Measurements from ENCODE around the gene ANKHD1.

DNA sequence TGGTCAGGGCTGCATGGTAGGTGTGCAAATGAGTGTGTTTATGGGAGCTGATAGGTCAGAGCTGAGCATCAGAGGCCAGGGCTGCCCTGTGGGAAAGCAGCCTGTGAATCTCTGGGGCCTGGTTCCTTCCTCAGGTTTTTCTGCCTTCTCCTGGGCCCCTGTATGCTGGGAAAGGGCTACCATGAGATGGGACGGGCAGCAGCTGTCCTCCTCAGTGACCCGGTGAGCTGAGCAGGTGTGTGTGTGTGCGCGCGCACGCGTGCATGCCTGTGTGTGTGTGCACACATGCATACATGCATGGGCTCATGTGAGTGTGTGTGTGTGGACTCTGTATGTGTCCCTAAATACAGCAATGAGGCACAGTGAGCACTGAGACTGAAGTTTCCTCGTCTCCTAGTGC, 39.3 kb upstream of the ANKHD1 start:
- TF ChIP-seq, protein P1, sequence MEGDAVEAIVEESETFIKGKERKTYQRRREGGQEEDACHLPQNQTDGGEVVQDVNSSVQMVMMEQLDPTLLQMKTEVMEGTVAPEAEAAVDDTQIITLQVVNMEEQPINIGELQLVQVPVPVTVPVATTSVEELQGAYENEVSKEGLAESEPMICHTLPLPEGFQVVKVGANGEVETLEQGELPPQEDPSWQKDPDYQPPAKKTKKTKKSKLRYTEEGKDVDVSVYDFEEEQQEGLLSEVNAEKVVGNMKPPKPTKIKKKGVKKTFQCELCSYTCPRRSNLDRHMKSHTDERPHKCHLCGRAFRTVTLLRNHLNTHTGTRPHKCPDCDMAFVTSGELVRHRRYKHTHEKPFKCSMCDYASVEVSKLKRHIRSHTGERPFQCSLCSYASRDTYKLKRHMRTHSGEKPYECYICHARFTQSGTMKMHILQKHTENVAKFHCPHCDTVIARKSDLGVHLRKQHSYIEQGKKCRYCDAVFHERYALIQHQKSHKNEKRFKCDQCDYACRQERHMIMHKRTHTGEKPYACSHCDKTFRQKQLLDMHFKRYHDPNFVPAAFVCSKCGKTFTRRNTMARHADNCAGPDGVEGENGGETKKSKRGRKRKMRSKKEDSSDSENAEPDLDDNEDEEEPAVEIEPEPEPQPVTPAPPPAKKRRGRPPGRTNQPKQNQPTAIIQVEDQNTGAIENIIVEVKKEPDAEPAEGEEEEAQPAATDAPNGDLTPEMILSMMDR (IDR thresholded peaks at IDR 0.05 in 8 of 11, conservative IDR thresholded peaks at IDR 0.05 in 3 of 11): no peak
- TF ChIP-seq POLR2A (IDR thresholded peaks at IDR 0.05) (no peak), POLR2AphosphoS5 (IDR thresholded peaks at IDR 0.05) (no peak)
